AG08396 (cell line): ENCODE measurements around the gene KIF5A.
A peak's percentile ranks its signal among the peaks of the same experiment; 100 is the strongest.
"Not testable (repeated sequence)": the region's sequence is repeated elsewhere in the genome, so short reads cannot be mapped to it uniquely, and the experiment has no call there.

Source experiments
- DNase-seq: peaks from one replicate; pipeline ENCODE4 v3.0.0; 2012; ENCODE audit warnings: low spot score, mixed read lengths

KIF5A gene

GRCh38 chr12:57554897-57555296, 5.1 kb downstream of the KIF5A start:
- DNase-seq: no peak

GRCh38 chr12:57558864-57559263, 9.0 kb downstream of the KIF5A start:
- DNase-seq: no peak

GRCh38 chr12:57560516-57560915, 10.7 kb downstream of the KIF5A start:
- no peak for DNase-seq

- not testable (repeated sequence) for DNase-seq
These were observed 11.3 kb downstream of the KIF5A start for GRCh38 chr12:57561117-57561516.

GRCh38 chr12:57563358-57563757, 13.5 kb downstream of the KIF5A start:
- DNase-seq: no peak

- DNase-seq: no peak
These were observed 14.4 kb downstream of the KIF5A start for GRCh38 chr12:57564178-57564740.

GRCh38 chr12:57568838-57569237, 19.0 kb downstream of the KIF5A start:
- no peak for DNase-seq

GRCh38 chr12:57569858-57570257, 20.0 kb downstream of the KIF5A start:
- DNase-seq: no peak

- DNase-seq: not testable (repeated sequence)
These were observed 20.6 kb downstream of the KIF5A start for GRCh38 chr12:57570438-57570837.

- DNase-seq: no peak
These were observed 22.3 kb downstream of the KIF5A start for GRCh38 chr12:57571926-57572762.

- no peak for DNase-seq
These were observed 25.0 kb downstream of the KIF5A start for GRCh38 chr12:57574795-57575194.

GRCh38 chr12:57575771-57576612, 26.1 kb downstream of the KIF5A start:
- DNase-seq: no peak

- DNase-seq: no peak
These were observed 26.8 kb downstream of the KIF5A start for GRCh38 chr12:57576613-57577160.

- no peak for DNase-seq
These were observed 28.3 kb downstream of the KIF5A start for GRCh38 chr12:57577981-57578758.

- no peak for DNase-seq
These were observed 29.2 kb downstream of the KIF5A start for GRCh38 chr12:57579011-57579410.

GRCh38 chr12:57579677-57580465, 30.0 kb downstream of the KIF5A start:
- DNase-seq: no peak

- DNase-seq: no peak
These were observed 30.6 kb downstream of the KIF5A start for GRCh38 chr12:57580466-57580795.

GRCh38 chr12:57581802-57582201, 32.0 kb downstream of the KIF5A start:
- no peak for DNase-seq

GRCh38 chr12:57582440-57582839, 32.6 kb downstream of the KIF5A start:
- no peak for DNase-seq

- DNase-seq: peak; percentile 90
These were observed 33.4 kb downstream of the KIF5A start for GRCh38 chr12:57583008-57583831.
